MG63 (cell line): ENCODE data around the gene HBB. TPM values are rescaled to one million over a fixed set of nuclear protein-coding genes. Genes with fewer than 3 reads are reported as not detected.
A peak's percentile ranks its signal among the peaks of the same experiment; 100 is the strongest.

Source experiments
- DNase-seq: peaks from one replicate; pipeline ENCODE4 v3.0.0-alpha.2; 2020
- H3K27me3 ChIP-seq: fragments of 250-450 bp; sonication (Bioruptor Pico); 2 replicates; pipeline ENCODE4 v1.5.1; 2020; ENCODE audit warnings: mild to moderate bottlenecking, moderate library complexity
- H3K36me3 ChIP-seq: fragments of 250-450 bp; sonication (Bioruptor Pico); 2 replicates; pipeline ENCODE4 v1.5.1; 2020; ENCODE audit warnings: mild to moderate bottlenecking, moderate library complexity
- H3K4me3 ChIP-seq: fragments of 250-450 bp; sonication (Bioruptor Pico); 2 replicates; pipeline ENCODE4 v1.5.1; 2020; ENCODE audit warnings: mild to moderate bottlenecking, moderate library complexity
- H3K9me3 ChIP-seq: fragments of 250-450 bp; sonication (Bioruptor Pico); 2 replicates; pipeline ENCODE4 v1.5.1; 2020; ENCODE audit warnings: mild to moderate bottlenecking, moderate library complexity
- total RNA-seq: library from RNA; depleted of rRNA; stranded (reverse); fragments of >200 nt; shearing (Covaris generic); gene quantifications from 2 replicates; pipeline ENCODE4 v1.2.3, GENCODE V29; 2014; ENCODE audit warnings: low replicate concordance

The HBB gene
- total RNA-seq, 1 experiment from 2014 or later = not detected

DNA sequence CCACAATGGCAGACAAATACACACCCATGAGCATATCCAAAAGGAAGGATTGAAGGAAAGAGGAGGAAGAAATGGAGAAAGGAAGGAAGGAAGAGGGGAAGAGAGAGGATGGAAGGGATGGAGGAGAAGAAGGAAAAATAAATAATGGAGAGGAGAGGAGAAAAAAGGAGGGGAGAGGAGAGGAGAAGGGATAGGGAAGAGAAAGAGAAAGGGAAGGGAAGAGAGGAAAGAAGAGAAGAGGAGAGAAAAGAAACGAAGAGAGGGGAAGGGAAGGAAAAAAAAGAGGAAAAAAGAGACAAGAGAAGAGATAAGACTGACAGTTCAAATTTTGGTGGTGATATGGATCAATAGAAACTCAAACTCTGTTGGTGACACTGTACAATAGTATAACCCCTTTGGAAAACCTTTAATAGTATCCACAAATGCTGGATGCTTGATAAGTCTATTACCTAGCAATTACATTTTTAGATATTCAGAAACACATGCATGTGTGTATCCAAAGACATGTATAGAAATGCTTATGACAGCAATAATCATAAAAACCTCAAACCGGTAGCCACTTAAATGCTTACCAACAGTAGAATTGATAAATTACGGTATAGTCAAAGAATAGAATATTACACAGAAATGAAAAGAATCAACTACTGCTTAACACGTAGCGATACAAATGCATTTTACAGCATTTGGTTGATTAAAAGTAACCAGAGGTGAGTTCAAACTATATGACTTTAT lies 8.7 kb upstream of the HBB start:
- H3K9me3 ChIP-seq = no peaks in the 10 kb centered on the region
- no peaks in the 10 kb centered on the region for H3K36me3 ChIP-seq
- H3K27me3 ChIP-seq = no peaks in the 10 kb centered on the region
- H3K4me3 ChIP-seq = no peak overlapping the region
- no peak for DNase-seq

DNA sequence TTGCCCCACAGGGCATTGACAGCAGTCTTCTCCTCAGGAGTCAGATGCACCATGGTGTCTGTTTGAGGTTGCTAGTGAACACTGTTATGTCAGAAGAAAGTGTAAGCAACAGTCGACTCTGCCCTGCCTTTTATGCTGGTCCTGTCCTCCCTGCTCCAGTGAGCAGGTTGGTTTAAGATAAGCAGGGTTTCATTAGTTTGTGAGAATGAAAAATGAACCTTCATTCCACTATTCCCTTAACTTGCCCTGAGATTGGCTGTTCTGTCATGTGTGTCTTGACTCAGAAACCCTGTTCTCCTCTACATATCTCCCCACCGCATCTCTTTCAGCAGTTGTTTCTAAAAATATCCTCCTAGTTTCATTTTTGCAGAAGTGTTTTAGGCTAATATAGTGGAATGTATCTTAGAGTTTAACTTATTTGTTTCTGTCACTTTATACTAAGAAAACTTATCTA lies 7.5 kb upstream of the HBB start, which contains the start of gene HBD:
Gene HBD (minus strand): TSS at position 103 of the 454 bp plus-strand sequence. CDS start 50 bp downstream, at position 53.
- Histone ChIP-seq H3K4me3 (no peak within 1 kb of the TSS), H3K27me3 (no peaks in the 10 kb centered on the region), H3K36me3 (no peaks in the 10 kb centered on the region), H3K9me3 (no peaks in the 10 kb centered on the region)
- no peak for DNase-seq

GRCh38 chr11:5233307-5233706 lies 6.4 kb upstream of the HBB start:
- Histone ChIP-seq H3K36me3 (no peaks in the 10 kb centered on the region), H3K4me3 (no peak overlapping the region), H3K27me3 (no peaks in the 10 kb centered on the region), H3K9me3 (no peaks in the 10 kb centered on the region)
- no peak for DNase-seq

- Histone ChIP-seq H3K36me3 (no peaks in the 10 kb centered on the region), H3K4me3 (no peak overlapping the region), H3K27me3 (no peaks in the 10 kb centered on the region), H3K9me3 (no peaks in the 10 kb centered on the region)
- DNase-seq = no peak
Observed at GRCh38 chr11:5232821-5233220, 6.0 kb upstream of the HBB start.

GRCh38 chr11:5232176-5232575 lies 5.3 kb upstream of the HBB start:
- Histone ChIP-seq H3K9me3 (no peaks in the 10 kb centered on the region), H3K4me3 (no peak overlapping the region), H3K27me3 (no peaks in the 10 kb centered on the region), H3K36me3 (no peaks in the 10 kb centered on the region)
- DNase-seq = no peak

- H3K9me3 ChIP-seq = no peaks in the 10 kb centered on the region
- no peak for DNase-seq
- H3K36me3 ChIP-seq = no peaks in the 10 kb centered on the region
- no peak overlapping the region for H3K4me3 ChIP-seq
- H3K27me3 ChIP-seq = no peaks in the 10 kb centered on the region
Observed at GRCh38 chr11:5231111-5231510, 4.2 kb upstream of the HBB start.

- Histone ChIP-seq H3K27me3 (no peaks in the 10 kb centered on the region), H3K4me3 (no peak overlapping the region), H3K9me3 (no peaks in the 10 kb centered on the region), H3K36me3 (no peaks in the 10 kb centered on the region)
- DNase-seq = no peak
Observed at GRCh38 chr11:5230266-5230665, 3.4 kb upstream of the HBB start.

- no peaks in the 10 kb centered on the region for H3K9me3 ChIP-seq
- DNase-seq = no peak
- no peaks in the 10 kb centered on the region for H3K27me3 ChIP-seq
- no peaks in the 10 kb centered on the region for H3K36me3 ChIP-seq
- no peak overlapping the region for H3K4me3 ChIP-seq
Observed at GRCh38 chr11:5229796-5230195, 2.9 kb upstream of the HBB start.

- H3K9me3 ChIP-seq = no peaks in the 10 kb centered on the region
- no peaks in the 10 kb centered on the region for H3K36me3 ChIP-seq
- H3K27me3 ChIP-seq = no peaks in the 10 kb centered on the region
- H3K4me3 ChIP-seq = no peak overlapping the region
- DNase-seq = no peak
Observed at GRCh38 chr11:5229356-5229755, 2.5 kb upstream of the HBB start.

DNA sequence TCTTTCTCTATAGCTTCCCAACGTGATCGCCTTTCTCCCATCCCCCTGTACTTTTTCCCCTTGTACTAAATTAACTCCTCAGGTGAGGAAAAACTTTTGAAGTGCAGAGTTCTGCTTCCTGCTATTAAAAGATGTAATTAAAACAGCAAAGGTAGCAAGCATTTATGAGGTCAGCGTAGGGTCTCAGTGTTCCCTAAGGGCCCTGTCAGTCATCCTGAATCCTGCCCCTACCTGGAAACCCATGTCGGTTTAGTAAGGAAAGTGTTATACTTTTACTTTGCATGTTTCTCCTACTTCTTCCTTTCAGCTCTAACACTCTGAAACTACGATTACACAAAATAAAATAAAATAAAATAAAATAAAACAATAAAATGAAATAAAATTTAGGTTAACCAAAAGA lies 1.3 kb upstream of the HBB start:
- DNase-seq = no peak
- H3K4me3 ChIP-seq = no peak overlapping the region
- no peaks in the 10 kb centered on the region for H3K27me3 ChIP-seq
- no peaks in the 10 kb centered on the region for H3K36me3 ChIP-seq
- no peaks in the 10 kb centered on the region for H3K9me3 ChIP-seq

- DNase-seq = no peak
- Histone ChIP-seq H3K4me3 (no peak overlapping the region), H3K36me3 (no peaks in the 10 kb centered on the region), H3K27me3 (no peaks in the 10 kb centered on the region), H3K9me3 (no peaks in the 10 kb centered on the region)
Observed at GRCh38 chr11:5227681-5228080, 810 bp upstream of the HBB start.

GRCh38 chr11:5225480-5225871 lies 1.4 kb downstream of the HBB start:
- H3K4me3 ChIP-seq = no peak overlapping the region
- DNase-seq = no peak

GRCh38 chr11:5224538-5225479 lies 2.1 kb downstream of the HBB start:
- no peak overlapping the region for H3K4me3 ChIP-seq
- no peak for DNase-seq

More at GRCh38 chr11:5225480-5225871, 1.4 kb downstream of the HBB start:
- Histone ChIP-seq H3K36me3 (no peaks in the 10 kb centered on the region), H3K9me3 (no peaks in the 10 kb centered on the region), H3K27me3 (no peaks in the 10 kb centered on the region)

DNA sequence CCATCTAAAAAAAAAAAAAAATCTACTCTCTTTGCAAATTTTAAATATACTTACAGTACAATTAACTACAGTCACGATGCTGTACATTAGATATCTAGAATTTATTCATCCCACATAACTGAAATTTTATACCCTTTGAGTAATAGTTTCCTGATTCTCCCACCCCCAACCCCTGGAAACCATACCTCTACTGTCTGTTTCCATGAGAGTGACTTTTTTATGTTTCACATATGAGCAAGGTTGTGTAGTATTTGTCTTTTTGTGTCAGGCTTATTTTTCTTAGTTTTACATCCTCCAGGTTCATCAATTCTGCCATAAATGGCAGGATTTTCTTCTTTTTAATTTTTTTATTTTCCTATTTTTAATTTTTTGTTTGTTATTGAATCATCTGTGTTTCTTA lies 3.2 kb downstream of the HBB start:
- Histone ChIP-seq H3K27me3 (no peaks in the 10 kb centered on the region), H3K4me3 (no peak overlapping the region), H3K36me3 (no peaks in the 10 kb centered on the region), H3K9me3 (no peaks in the 10 kb centered on the region)
- no peak for DNase-seq

More at GRCh38 chr11:5224538-5225479, 2.1 kb downstream of the HBB start:
- Histone ChIP-seq H3K36me3 (no peaks in the 10 kb centered on the region), H3K9me3 (no peaks in the 10 kb centered on the region), H3K27me3 (no peaks in the 10 kb centered on the region)

DNA sequence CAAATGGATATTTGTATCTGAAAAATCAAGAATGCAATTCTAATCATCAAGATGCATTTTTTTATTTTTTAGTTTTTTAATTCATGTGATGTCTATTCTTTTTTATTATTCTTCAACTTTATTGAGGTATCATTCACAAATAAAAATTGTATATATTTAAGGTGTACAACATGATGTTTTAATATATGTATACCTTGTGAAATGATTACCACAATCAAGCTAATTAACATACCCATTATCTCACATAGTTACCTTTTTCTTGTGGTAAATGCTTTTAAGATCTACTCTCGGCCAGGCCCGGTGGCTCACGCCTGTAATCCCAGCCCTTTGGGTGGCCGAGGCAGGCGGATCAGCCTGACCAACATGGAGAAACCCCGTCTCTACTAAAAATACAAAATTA lies 3.7 kb downstream of the HBB start:
- H3K36me3 ChIP-seq = no peaks in the 10 kb centered on the region
- H3K9me3 ChIP-seq = no peaks in the 10 kb centered on the region
- no peak overlapping the region for H3K4me3 ChIP-seq
- no peak for DNase-seq
- H3K27me3 ChIP-seq = no peaks in the 10 kb centered on the region

DNA sequence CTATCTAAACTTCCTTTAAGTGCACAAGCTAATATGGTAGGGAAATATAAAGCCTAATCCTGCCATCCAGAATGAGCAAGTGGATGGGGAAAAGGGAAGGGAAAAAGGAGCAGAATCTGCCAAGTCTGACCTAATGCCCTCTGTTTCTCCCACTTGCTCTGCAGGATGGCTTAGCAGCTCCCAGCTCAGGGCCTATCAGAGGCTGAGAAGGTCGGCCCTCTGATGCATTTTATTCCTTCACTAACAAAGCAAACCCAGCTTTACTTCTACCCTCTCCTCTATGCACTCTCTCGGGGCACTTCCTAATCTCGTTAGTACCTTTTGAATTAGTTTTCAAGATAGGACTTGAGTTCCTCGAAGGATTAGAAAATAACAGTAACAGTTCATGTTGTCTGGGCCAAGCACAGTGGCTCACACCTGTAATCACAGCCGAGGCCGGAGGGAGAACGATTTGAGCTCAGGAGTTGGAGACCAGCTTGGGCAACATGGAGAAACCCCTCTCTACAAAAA lies 16.4 kb downstream of the HBB start:
- Histone ChIP-seq H3K27me3 (no peaks in the 10 kb centered on the region), H3K4me3 (no peak overlapping the region), H3K36me3 (no peaks in the 10 kb centered on the region), H3K9me3 (no peaks in the 10 kb centered on the region)
- no peak for DNase-seq

GRCh38 chr11:5204787-5205186 lies 22.1 kb downstream of the HBB start:
- H3K9me3 ChIP-seq = no peaks in the 10 kb centered on the region
- peak; percentile 23 for DNase-seq

More at GRCh38 chr11:5204787-5205186, 22.1 kb downstream of the HBB start:
- no peaks in the 10 kb centered on the region for H3K27me3 ChIP-seq
- no peaks in the 10 kb centered on the region for H3K36me3 ChIP-seq
- H3K4me3 ChIP-seq = no peak overlapping the region
